ENCODE measurements around the gene SPOCK1.

Gene SPOCK1

DNA sequence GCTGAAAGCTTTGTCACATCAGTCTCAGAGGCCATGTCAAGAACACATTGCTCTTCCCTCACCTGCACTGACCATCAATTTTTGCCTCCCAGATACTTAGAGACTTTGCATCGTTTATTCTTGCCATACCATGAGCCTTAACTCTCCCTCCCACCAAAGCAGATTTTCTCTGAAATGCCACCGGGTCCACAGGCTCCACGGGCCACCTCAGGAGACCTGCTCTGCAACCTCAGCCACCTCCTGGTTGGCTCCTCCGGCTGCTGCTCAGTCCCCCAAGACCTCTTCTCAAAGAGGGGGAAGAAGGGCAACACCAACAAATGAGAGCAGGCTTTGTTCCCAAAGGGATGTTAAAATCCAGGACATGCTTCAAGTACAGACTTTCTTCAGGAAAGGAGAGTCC lies 400.5 kb downstream of the SPOCK1 start:
- Histone ChIP-seq H2AFZ (ENCODE audit: low read depth, low read length) (no peak overlapping the region), H3K27me3 (ENCODE audit: insufficient read depth, low read length, poor library complexity) (peaks cover 8% of the 10 kb centered on the region), H3K79me2 (ENCODE audit: insufficient read depth, low read length) (no peaks in the 10 kb centered on the region), H4K20me1 (ENCODE audit: insufficient read depth, low read length) (no peaks in the 10 kb centered on the region), H3K9me3 (ENCODE audit: insufficient read depth, low read length, severe bottlenecking) (no peaks in the 10 kb centered on the region), H3K4me3 (ENCODE audit: low read depth in 1 of 2, low read length in 2 of 2) (no peak overlapping the region), H3K27ac (ENCODE audit: low read length) (no peak overlapping the region), H3K4me2 (ENCODE audit: insufficient read depth, low read length) (no peak overlapping the region), H3K4me1 (ENCODE audit: insufficient read depth, low read length) (no peaks in the 10 kb centered on the region), H3K9ac (ENCODE audit: low read depth, low read length) (no peak overlapping the region), H3K36me3 (ENCODE audit: insufficient read depth, low read length) (no peaks in the 10 kb centered on the region)
- no peak for TF ChIP-seq EZH2 (IDR thresholded peaks at IDR 0.05; ENCODE audit: borderline replicate concordance, low read depth, low read length, severe bottlenecking)
- TF ChIP-seq, protein P1, sequence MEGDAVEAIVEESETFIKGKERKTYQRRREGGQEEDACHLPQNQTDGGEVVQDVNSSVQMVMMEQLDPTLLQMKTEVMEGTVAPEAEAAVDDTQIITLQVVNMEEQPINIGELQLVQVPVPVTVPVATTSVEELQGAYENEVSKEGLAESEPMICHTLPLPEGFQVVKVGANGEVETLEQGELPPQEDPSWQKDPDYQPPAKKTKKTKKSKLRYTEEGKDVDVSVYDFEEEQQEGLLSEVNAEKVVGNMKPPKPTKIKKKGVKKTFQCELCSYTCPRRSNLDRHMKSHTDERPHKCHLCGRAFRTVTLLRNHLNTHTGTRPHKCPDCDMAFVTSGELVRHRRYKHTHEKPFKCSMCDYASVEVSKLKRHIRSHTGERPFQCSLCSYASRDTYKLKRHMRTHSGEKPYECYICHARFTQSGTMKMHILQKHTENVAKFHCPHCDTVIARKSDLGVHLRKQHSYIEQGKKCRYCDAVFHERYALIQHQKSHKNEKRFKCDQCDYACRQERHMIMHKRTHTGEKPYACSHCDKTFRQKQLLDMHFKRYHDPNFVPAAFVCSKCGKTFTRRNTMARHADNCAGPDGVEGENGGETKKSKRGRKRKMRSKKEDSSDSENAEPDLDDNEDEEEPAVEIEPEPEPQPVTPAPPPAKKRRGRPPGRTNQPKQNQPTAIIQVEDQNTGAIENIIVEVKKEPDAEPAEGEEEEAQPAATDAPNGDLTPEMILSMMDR (IDR thresholded peaks at IDR 0.05; ENCODE audit: borderline replicate concordance, extremely low read depth, low read length, poor library complexity, severe bottlenecking), result no peak
- DNase-seq (no peak), ATAC-seq (ENCODE audit: insufficient read depth, low read depth) (no peak)

DNA sequence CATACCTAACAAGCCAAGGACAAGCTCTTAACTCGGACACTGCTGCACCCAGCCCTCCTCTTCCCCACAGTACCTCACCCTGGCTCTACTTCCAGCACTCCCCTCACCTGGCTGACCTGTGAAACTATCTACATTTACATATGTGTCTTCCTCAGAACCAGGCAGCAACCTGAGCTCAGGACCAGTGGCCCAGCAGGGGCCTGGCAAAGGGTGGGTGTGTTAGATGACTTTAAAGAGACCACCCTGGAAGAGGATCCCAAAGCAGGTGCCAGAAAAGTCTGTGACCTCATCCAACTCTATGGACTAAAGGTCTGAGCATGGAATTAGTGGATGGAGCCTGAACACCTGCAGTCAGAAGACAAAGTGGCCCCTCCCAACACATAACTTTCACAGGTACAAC lies 400.9 kb downstream of the SPOCK1 start:
- Histone ChIP-seq H3K4me1 (ENCODE audit: insufficient read depth, low read length) (no peaks in the 10 kb centered on the region), H4K20me1 (ENCODE audit: insufficient read depth, low read length) (no peaks in the 10 kb centered on the region), H3K27me3 (ENCODE audit: insufficient read depth, low read length, poor library complexity) (peaks cover 8% of the 10 kb centered on the region), H3K4me2 (ENCODE audit: insufficient read depth, low read length) (no peak overlapping the region), H3K27ac (ENCODE audit: low read length) (no peak overlapping the region), H3K9ac (ENCODE audit: low read depth, low read length) (no peak overlapping the region), H2AFZ (ENCODE audit: low read depth, low read length) (no peak overlapping the region), H3K4me3 (ENCODE audit: low read depth in 1 of 2, low read length in 2 of 2) (no peak overlapping the region), H3K9me3 (ENCODE audit: insufficient read depth, low read length, severe bottlenecking) (no peaks in the 10 kb centered on the region), H3K36me3 (ENCODE audit: insufficient read depth, low read length) (no peaks in the 10 kb centered on the region), H3K79me2 (ENCODE audit: insufficient read depth, low read length) (no peaks in the 10 kb centered on the region)
- TF ChIP-seq, protein P1 (IDR thresholded peaks at IDR 0.05; ENCODE audit: borderline replicate concordance, extremely low read depth, low read length, poor library complexity, severe bottlenecking), result no peak
- no peak for TF ChIP-seq EZH2 (IDR thresholded peaks at IDR 0.05; ENCODE audit: borderline replicate concordance, low read depth, low read length, severe bottlenecking)
- ATAC-seq (ENCODE audit: insufficient read depth, low read depth) (no peak), DNase-seq (no peak)

DNA sequence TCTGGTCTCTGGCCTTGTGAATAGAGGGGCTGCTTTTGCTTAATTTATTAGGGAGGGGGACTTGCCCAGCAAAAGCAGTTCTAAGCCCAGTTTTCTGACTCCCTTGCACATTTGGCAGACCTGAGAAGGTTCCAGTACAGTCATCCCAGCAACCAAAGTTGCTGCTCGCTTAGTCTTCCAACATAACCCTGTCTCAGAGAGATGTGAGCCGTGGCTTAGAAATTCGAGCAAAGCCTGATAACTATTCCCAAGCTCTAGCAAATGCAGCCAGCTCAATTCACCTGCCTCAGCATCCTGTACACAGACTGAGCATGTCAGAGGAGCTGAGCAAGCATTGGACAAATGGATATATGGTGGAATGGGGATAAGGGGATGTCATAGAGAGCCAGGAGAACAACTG lies 401.9 kb downstream of the SPOCK1 start:
- Histone ChIP-seq H3K36me3 (ENCODE audit: insufficient read depth, low read length) (no peaks in the 10 kb centered on the region), H3K27me3 (ENCODE audit: insufficient read depth, low read length, poor library complexity) (peaks cover 8% of the 10 kb centered on the region), H3K27ac (ENCODE audit: low read length) (no peak overlapping the region), H3K79me2 (ENCODE audit: insufficient read depth, low read length) (no peaks in the 10 kb centered on the region), H3K9me3 (ENCODE audit: insufficient read depth, low read length, severe bottlenecking) (no peaks in the 10 kb centered on the region), H4K20me1 (ENCODE audit: insufficient read depth, low read length) (no peaks in the 10 kb centered on the region), H2AFZ (ENCODE audit: low read depth, low read length) (no peak overlapping the region), H3K4me1 (ENCODE audit: insufficient read depth, low read length) (no peaks in the 10 kb centered on the region), H3K4me3 (ENCODE audit: low read depth in 1 of 2, low read length in 2 of 2) (no peak overlapping the region), H3K9ac (ENCODE audit: low read depth, low read length) (no peak overlapping the region), H3K4me2 (ENCODE audit: insufficient read depth, low read length) (no peak overlapping the region)
- ATAC-seq (ENCODE audit: insufficient read depth, low read depth) (no peak), DNase-seq (no peak)
- no peak for TF ChIP-seq EZH2 (IDR thresholded peaks at IDR 0.05; ENCODE audit: borderline replicate concordance, low read depth, low read length, severe bottlenecking)
- TF ChIP-seq, protein P1 (IDR thresholded peaks at IDR 0.05; ENCODE audit: borderline replicate concordance, extremely low read depth, low read length, poor library complexity, severe bottlenecking), result no peak
